GM18873 (cell line): ENCODE measurements around the gene MRPS6.

Experiments
- ATAC-seq: cut with Tn5 transposase; IDR thresholded peaks from one replicate; pipeline ENCODE4 v1.9.1; 2021; ENCODE audit warnings: mild to moderate bottlenecking, moderate library complexity, moderate number of reproducible peaks; ENCODE audit not compliant: unreplicated experiment, low FRiP score

Gene MRPS6

GRCh38 chr21:34170886-34171285 lies 97.5 kb downstream of the MRPS6 start:
- ATAC-seq: no peak

GRCh38 chr21:34174470-34174869 lies 101.1 kb downstream of the MRPS6 start:
- ATAC-seq: no peak

DNA sequence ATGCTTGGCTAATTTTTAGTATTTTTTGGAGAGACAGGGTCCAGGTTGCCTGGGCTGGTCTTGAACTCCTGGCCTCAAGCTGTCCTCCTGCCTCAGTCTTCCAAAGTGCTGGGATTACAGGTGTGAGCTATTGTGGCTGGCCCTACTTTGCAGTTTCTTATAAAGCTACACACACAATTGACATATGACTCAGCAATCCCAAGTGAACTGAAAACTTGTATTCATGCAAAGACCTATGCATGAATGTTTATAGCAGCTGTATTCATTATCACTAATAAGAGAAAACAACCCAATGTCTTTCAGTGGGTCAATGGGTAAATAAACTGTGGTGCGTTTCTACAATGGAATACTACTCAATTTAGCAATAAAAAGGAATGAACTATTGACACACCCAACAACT lies 103.1 kb downstream of the MRPS6 start:
- ATAC-seq: no peak

- no peak for ATAC-seq
Measured at GRCh38 chr21:34177919-34178567, 104.7 kb downstream of the MRPS6 start.

- ATAC-seq: no peak
Measured at GRCh38 chr21:34179204-34179935, 106.0 kb downstream of the MRPS6 start.

- no peak for ATAC-seq
Measured at GRCh38 chr21:34180407-34180806, 107.0 kb downstream of the MRPS6 start.

DNA sequence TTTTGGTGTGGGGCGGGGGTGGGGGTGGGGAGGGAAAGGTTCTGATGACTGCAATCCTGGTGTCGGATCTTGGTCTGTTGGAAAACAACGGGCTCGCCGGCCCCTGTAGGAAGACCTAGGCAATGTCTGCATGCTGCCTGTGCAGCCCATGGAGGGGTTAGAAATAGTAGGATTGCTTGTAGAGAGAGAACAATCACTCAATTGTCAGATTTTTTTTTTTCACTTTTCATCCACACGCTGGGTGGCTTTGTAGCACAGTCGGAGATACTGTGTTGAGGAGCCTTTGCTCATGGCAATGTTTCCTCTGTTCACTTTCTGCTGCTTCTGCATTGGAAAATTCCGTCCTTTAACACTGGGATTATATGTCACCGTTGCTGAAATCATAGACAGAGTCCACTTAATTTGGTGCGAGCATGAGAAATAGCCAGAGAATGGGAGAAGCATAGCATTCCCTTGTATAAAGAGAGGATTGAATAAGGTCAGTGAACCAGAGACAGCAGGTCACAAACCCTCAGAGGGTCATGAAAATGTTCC lies 107.5 kb downstream of the MRPS6 start:
- no peak for ATAC-seq

DNA sequence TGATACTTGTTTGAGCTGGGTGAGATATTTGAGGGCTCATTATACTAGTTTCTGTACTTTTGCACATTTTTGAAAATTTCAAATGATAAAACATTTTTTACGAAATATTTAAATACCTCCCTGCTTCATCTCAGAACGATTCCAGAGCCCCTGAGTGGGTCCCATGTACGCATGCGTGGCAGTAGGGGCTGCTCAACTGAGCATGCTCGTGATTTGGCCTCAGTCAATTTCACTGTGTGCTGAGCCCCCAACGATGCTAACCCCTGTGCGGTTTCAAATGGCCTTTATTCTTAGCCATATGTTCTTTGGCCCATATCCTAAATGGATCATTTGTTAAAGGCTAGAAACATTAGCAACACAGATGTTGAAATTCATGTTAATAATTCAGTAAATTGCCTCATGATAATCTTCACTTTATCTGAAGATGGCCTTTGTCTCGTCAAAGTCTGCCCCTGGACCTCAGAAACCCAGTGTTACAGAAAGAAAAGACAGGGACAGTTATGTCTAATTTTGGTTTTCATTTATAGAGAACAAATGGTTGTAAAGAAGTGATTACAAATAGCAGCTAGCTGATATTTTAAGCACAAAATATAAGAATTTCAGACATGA lies 108.2 kb downstream of the MRPS6 start:
- no peak for ATAC-seq

DNA sequence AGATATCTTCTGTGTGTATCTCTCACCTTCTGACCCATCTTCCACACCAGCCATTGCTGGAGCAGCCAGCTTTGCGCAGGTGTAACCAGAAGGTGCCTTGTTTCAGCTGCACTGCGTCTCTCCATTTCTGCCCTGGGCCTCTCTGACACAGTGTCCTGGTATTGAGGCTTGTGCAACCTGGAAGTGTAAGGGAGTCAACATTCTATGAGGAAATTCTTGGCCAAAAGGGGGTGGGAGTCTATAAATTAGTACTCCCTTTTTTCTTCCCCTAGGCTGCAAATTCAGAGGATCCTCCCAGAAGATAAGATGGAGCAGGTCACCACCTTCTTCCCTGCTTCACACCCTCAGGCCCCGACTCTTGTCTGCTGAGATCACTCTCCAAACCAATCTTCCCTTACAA lies 109.1 kb downstream of the MRPS6 start:
- ATAC-seq: no peak

DNA sequence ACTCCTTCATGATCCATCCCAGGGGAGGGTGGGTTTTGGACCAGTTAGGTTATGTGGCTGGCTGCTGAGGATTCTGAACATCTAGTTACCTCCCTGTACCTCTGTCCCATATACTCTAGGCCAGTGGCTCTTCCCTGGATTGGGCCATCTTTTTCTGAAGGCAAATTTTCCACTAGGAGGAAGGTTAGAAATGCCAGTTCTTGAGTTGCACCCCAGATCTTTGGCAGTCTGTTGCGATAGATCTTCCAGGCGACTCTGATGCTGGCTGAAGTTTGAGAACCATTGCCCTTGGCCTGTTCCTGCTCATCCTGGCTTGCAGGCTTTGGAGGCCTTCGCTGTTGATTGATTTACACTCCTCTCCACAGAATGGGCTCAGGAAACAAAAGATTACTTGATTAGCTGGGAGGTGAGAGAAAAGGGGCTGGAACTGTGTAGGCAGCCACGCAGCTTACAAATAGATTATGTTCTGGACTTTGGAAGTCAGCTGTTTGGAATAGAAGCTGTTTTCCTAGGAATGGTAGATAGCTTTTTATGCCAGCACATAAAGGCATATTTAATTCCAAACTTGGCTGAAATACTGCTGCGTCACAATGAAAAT lies 110.1 kb downstream of the MRPS6 start:
- no peak for ATAC-seq

GRCh38 chr21:34184232-34184631 lies 110.9 kb downstream of the MRPS6 start:
- ATAC-seq: no peak

DNA sequence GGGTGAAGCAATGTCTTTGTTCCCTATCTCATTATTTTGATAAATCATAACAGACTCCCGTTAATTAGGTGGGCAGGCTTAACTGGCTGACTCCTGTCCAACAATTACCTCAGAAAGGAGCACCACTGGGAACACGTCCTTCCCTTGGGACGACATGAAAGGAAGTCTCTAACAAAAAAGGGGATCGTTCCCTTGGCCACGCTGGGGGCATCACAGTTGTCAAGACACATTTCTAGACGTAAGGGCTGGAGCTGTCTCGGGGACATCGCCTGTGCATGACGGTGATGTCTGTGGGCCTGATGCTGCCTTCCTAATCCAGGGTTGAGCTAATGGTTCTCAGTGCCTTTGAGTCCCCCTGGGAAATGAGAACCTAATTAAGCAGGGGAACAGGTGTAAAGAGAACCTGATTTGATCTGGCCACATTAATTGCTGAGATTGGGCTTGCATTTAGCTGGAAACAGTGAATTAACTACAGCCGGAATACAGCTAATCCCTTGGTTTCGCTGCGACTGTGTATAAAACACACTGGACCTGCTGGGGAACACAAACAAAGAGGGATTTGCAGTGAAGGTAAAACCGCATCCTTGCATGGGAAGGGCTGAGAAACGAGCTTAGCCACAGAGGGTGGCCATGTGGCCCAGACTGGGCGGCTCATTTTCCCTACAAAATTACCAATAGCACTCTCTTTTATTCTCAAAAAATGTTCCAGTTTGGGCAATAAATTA lies 111.8 kb downstream of the MRPS6 start:
- no peak for ATAC-seq

DNA sequence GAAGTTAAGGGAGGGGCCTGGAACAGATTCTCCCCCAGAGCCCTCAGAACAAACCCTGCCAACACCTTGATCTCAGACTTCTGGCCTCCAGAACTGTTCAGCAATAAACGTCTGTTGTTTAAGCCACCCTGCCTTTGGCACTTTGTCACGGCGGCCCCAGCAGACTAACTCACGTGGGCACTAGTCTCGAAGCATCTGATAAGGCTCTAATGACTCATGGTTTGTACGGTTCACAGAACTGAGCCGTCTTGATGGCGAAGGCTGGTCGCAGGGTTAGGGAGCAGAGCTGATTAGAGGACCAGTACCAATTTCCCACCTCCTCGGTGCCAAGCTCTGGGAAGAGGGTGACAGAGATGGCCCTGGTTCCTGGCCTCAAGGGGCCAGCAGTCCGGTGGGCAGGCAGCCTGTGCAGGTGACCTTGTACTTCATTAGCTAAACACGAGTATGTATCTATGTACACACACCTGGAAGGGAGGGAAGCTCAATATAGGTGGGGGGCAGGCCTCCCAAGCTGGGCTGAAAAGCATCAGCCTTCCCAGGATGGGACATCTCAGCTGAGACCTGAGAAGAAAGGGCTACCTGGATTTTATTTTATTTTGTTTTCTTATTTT lies 112.8 kb downstream of the MRPS6 start:
- ATAC-seq: no peak

DNA sequence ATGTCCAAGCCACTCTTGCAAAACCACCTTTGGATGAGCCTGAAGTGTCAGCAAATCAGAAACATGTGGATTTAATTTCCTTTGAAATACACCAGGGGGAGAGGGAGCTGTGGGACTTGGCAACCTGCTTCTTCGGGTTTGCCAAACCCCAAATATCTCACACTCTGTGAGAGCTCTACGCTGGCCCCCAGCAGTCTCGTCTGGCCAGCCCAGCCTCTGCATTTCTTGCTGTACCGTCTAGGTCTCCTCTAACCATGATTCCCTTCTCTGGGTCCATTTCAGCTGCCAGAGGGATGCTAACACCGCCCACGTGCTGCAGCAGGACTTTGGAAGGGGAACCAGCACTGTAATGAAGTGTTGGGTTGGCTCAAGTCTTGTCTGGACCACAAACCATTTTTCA lies 114.6 kb downstream of the MRPS6 start:
- ATAC-seq: no peak

DNA sequence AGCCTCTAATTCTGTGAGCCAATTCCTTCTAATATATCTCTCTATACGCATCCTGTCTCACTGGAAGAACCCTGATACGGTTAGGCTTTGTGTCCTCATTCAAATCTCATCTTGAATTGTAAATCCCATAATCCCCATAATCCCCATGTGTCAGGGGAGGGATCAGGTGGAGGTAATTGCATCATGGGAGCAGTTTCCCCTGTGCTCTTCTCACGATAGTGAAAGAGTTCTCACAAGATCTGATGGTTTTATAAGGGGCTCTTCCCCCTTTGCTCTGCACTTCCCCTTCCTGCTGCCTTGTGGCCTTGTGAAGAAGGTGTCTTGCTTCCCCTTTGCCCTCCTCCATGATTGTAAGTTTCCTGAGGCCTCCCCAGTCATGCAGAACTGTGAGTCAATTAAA lies 116.1 kb downstream of the MRPS6 start:
- ATAC-seq: no peak

GRCh38 chr21:34190576-34191321 lies 117.4 kb downstream of the MRPS6 start:
- ATAC-seq: no peak

- ATAC-seq: no peak
Measured at GRCh38 chr21:34191876-34192275, 118.5 kb downstream of the MRPS6 start.
